Uterus (tissue), 2 donors: ENCODE data around the gene CAMK1G.

Source experiments
- POLR2A ChIP-seq, 2 donors: fragments of 450-650 bp; IDR thresholded peaks; one replicate each; pipeline ENCODE4 v1.6.1; 2016; ENCODE audit warnings: antibody characterized with exemption in 2 of 2, mild to moderate bottlenecking in 1 of 2, moderate library complexity in 1 of 2
- TF ChIP-seq, protein P1 (sequence below), 4 experiments: fragments of 200-600 bp in 2 of 4; fragments of 450-650 bp in 2 of 4; sonication (generic) in 2 of 4; IDR thresholded peaks; one replicate each; pipeline ENCODE4 v1.5.1; 2016 to 2019; ENCODE audit warnings: antibody characterized with exemption in 4 of 4, mild to moderate bottlenecking in 2 of 4, moderate library complexity in 1 of 4

DNA sequence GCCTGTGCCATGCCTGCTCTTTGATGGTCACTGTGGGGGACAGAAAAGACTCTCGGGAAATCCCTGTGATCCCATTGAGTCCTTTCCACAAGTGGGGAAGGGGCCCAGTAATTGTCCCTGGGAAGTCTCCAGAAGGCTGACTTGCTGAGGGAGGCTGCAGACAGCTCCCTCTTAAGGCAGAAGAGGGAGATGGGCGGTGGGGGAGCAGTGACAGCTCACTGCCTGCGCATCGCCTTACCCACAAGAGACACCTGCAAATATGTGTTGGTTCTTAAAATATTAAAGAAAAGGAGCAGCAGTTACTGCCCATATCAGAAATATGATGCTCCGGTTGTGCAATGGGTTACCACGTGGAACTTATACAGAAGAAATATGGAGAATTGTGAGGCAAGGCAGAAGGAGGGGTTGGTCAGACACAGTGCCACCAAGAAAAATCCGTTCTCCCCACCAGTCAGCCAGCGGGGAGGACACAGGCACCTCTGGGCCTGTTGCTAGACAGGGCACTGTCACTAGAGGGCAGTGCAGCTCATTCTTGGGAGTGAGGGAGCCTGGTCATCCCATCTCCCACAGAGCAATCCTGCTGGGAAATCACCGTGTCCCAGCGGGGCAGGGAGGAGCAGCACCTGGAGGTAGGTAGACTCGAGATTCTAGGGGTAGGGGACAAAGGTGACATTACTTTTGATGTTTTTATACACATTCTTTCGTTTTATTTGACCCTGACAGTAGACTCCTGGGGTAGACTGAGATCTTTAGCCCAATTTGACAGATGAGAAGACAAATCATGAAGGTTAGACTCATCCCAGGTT, 6.9 kb upstream of the CAMK1G start:
- TF ChIP-seq, protein P1, sequence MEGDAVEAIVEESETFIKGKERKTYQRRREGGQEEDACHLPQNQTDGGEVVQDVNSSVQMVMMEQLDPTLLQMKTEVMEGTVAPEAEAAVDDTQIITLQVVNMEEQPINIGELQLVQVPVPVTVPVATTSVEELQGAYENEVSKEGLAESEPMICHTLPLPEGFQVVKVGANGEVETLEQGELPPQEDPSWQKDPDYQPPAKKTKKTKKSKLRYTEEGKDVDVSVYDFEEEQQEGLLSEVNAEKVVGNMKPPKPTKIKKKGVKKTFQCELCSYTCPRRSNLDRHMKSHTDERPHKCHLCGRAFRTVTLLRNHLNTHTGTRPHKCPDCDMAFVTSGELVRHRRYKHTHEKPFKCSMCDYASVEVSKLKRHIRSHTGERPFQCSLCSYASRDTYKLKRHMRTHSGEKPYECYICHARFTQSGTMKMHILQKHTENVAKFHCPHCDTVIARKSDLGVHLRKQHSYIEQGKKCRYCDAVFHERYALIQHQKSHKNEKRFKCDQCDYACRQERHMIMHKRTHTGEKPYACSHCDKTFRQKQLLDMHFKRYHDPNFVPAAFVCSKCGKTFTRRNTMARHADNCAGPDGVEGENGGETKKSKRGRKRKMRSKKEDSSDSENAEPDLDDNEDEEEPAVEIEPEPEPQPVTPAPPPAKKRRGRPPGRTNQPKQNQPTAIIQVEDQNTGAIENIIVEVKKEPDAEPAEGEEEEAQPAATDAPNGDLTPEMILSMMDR (IDR thresholded peaks at IDR 0.05): peak; percentile 80 to 90 (median 81)
- TF ChIP-seq POLR2A (IDR thresholded peaks at IDR 0.05): no peak
